ENCODE measurements around the gene OPN5.

The OPN5 gene

GRCh38 chr6:47749757-47750156 lies 32.1 kb upstream of the OPN5 start:
- Histone ChIP-seq H3K27me3 (ENCODE audit: control insufficient read depth, insufficient read depth, low read length) (no peaks in the 10 kb centered on the region), H3K9ac (no peak overlapping the region), H3K9me3 (ENCODE audit: control insufficient read depth, low read length) (peaks cover 3% of the 10 kb centered on the region), H3K36me3 (ENCODE audit: control insufficient read depth, insufficient read depth, low read length) (no peaks in the 10 kb centered on the region), H3K79me2 (no peaks in the 10 kb centered on the region), H3K4me2 (ENCODE audit: low read length) (no peak overlapping the region), H3K4me1 (no peaks in the 10 kb centered on the region), H3K27ac (no peak overlapping the region), H2AFZ (no peak overlapping the region), H3K4me3 (ENCODE audit: low read depth, low read length) (no peak overlapping the region)
- TF ChIP-seq CTCF (IDR thresholded peaks at IDR 0.05) = no peak

GRCh38 chr6:47752801-47753200 lies 29.0 kb upstream of the OPN5 start:
- Histone ChIP-seq H3K79me2 (no peaks in the 10 kb centered on the region), H3K4me3 (ENCODE audit: low read depth, low read length) (no peak overlapping the region), H2AFZ (no peak overlapping the region), H3K9me3 (ENCODE audit: control insufficient read depth, low read length) (peaks cover 3% of the 10 kb centered on the region), H3K36me3 (ENCODE audit: control insufficient read depth, insufficient read depth, low read length) (no peaks in the 10 kb centered on the region), H3K9ac (no peak overlapping the region), H3K27me3 (ENCODE audit: control insufficient read depth, insufficient read depth, low read length) (no peaks in the 10 kb centered on the region), H3K4me1 (no peaks in the 10 kb centered on the region), H3K27ac (no peak overlapping the region), H3K4me2 (ENCODE audit: low read length) (no peak overlapping the region)
- no peak for TF ChIP-seq CTCF (IDR thresholded peaks at IDR 0.05)

GRCh38 chr6:47759364-47759763 lies 22.5 kb upstream of the OPN5 start:
- H2AFZ ChIP-seq = no peak overlapping the region
- no peaks in the 10 kb centered on the region for H3K79me2 ChIP-seq
- no peaks in the 10 kb centered on the region for H3K4me1 ChIP-seq
- no peak overlapping the region for H3K4me3 ChIP-seq (ENCODE audit: low read depth, low read length)
- H3K9ac ChIP-seq = no peak overlapping the region
- H3K9me3 ChIP-seq (ENCODE audit: control insufficient read depth, low read length) = no peaks in the 10 kb centered on the region
- no peaks in the 10 kb centered on the region for H3K27me3 ChIP-seq (ENCODE audit: control insufficient read depth, insufficient read depth, low read length)
- no peak for TF ChIP-seq CTCF (IDR thresholded peaks at IDR 0.05)
- no peak overlapping the region for H3K27ac ChIP-seq
- no peaks in the 10 kb centered on the region for H3K36me3 ChIP-seq (ENCODE audit: control insufficient read depth, insufficient read depth, low read length)
- no peak overlapping the region for H3K4me2 ChIP-seq (ENCODE audit: low read length)

- no peaks in the 10 kb centered on the region for H3K9me3 ChIP-seq (ENCODE audit: control insufficient read depth, low read length)
- H3K4me2 ChIP-seq (ENCODE audit: low read length) = no peak overlapping the region
- H3K27me3 ChIP-seq (ENCODE audit: control insufficient read depth, insufficient read depth, low read length) = no peaks in the 10 kb centered on the region
- H2AFZ ChIP-seq = no peak overlapping the region
- no peaks in the 10 kb centered on the region for H3K79me2 ChIP-seq
- no peak for TF ChIP-seq CTCF (IDR thresholded peaks at IDR 0.05)
- no peak overlapping the region for H3K27ac ChIP-seq
- no peaks in the 10 kb centered on the region for H3K4me1 ChIP-seq
- no peaks in the 10 kb centered on the region for H3K36me3 ChIP-seq (ENCODE audit: control insufficient read depth, insufficient read depth, low read length)
- no peak overlapping the region for H3K4me3 ChIP-seq (ENCODE audit: low read depth, low read length)
- H3K9ac ChIP-seq = no peak overlapping the region
Measured at GRCh38 chr6:47762502-47762901, 19.3 kb upstream of the OPN5 start.

GRCh38 chr6:47766445-47766844 lies 15.4 kb upstream of the OPN5 start:
- H3K4me2 ChIP-seq (ENCODE audit: low read length) = no peak overlapping the region
- H3K27ac ChIP-seq = no peak overlapping the region
- TF ChIP-seq CTCF (IDR thresholded peaks at IDR 0.05) = no peak
- H3K27me3 ChIP-seq (ENCODE audit: control insufficient read depth, insufficient read depth, low read length) = no peaks in the 10 kb centered on the region
- no peak overlapping the region for H2AFZ ChIP-seq
- H3K9me3 ChIP-seq (ENCODE audit: control insufficient read depth, low read length) = no peaks in the 10 kb centered on the region
- H3K4me1 ChIP-seq = no peaks in the 10 kb centered on the region
- H3K79me2 ChIP-seq = no peaks in the 10 kb centered on the region
- H3K9ac ChIP-seq = no peak overlapping the region
- H3K36me3 ChIP-seq (ENCODE audit: control insufficient read depth, insufficient read depth, low read length) = peaks cover 3% of the 10 kb centered on the region
- no peak overlapping the region for H3K4me3 ChIP-seq (ENCODE audit: low read depth, low read length)

Data from parathyroid adenoma (tissue), 2 donors.